ENCODE measurements around the gene TCF3. TPM values are rescaled to one million over a fixed set of nuclear protein-coding genes. Genes with fewer than 3 reads are reported as not detected.
A peak's percentile ranks its signal among the peaks of the same experiment; 100 is the strongest.

Gene TCF3
- total RNA-seq, 1 donor from 2014 or later: 43.2 TPM

DNA sequence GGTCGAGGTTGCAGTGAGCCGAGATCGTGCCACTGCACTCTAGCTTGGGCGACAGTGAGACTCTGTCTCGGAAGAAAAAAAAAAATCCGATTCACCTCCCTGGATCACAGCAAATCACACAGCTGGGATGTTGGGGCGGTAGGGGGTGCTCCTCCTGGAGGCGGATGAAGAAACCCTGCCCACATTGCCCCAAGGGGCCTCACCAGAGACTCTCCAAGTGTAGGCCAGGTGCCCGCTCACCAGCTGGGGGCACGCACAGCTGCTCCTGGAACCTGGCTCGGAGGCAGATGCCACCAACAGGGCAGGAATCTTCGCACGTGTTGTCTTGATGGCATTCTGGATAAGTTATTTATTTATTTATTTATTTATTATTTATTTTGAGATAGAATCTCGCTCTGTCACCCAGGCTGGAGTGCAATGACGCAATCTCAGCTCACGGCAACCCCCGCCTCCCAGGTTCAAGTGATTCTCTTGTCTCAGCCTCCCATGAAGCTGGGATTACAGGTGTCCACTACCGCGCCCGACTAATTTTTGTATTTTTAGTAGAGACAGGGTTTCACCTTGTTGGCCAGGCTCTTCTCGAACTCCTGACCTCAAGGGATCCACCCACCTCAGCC, 50.2 kb downstream of the TCF3 start:
- Histone ChIP-seq H3K4me1 (peaks cover 32% of the 10 kb centered on the region), H3K36me3 (peaks cover 24% of the 10 kb centered on the region), H3K4me3 (no peak overlapping the region), H3K27me3 (no peaks in the 10 kb centered on the region), H3K9me3 (no peaks in the 10 kb centered on the region), H3K27ac (no peak overlapping the region)
- intact Hi-C loops (cut with DNase I): no loop called here
- TF ChIP-seq, protein P1, sequence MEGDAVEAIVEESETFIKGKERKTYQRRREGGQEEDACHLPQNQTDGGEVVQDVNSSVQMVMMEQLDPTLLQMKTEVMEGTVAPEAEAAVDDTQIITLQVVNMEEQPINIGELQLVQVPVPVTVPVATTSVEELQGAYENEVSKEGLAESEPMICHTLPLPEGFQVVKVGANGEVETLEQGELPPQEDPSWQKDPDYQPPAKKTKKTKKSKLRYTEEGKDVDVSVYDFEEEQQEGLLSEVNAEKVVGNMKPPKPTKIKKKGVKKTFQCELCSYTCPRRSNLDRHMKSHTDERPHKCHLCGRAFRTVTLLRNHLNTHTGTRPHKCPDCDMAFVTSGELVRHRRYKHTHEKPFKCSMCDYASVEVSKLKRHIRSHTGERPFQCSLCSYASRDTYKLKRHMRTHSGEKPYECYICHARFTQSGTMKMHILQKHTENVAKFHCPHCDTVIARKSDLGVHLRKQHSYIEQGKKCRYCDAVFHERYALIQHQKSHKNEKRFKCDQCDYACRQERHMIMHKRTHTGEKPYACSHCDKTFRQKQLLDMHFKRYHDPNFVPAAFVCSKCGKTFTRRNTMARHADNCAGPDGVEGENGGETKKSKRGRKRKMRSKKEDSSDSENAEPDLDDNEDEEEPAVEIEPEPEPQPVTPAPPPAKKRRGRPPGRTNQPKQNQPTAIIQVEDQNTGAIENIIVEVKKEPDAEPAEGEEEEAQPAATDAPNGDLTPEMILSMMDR (IDR thresholded peaks at IDR 0.05): no peak
- ATAC-seq (no peak), DNase-seq (no peak)

DNA sequence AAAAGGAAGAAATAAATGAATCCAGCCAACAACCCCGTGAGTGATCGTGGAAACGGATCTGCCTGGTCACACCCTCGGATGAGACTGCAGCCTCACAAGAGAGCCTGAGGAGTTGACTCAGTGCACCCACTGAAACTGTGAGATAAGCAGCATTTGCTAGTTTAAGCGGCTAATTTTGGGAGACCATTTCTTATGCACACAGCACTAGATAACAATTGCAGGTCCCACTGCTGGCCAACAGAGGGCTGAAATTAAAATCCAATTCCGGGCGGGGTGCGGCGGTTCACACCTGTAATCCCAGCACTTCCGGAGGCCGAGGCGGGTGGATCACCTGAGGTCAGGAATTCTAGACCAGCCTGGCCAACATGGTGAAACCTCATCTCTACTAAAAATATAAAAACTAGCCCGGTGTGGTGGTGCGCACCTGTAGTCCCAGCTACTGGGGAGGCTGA, 50.8 kb downstream of the TCF3 start:
- Histone ChIP-seq H3K4me3 (no peak overlapping the region), H3K27ac (no peak overlapping the region), H3K27me3 (no peaks in the 10 kb centered on the region), H3K4me1 (peaks cover 31% of the 10 kb centered on the region), H3K36me3 (peaks cover 28% of the 10 kb centered on the region), H3K9me3 (no peaks in the 10 kb centered on the region)
- TF ChIP-seq, protein P1 (IDR thresholded peaks at IDR 0.05): no peak
- ATAC-seq: no peak
- DNase-seq: no peak
- intact Hi-C loops (cut with DNase I): no loop called here

DNA sequence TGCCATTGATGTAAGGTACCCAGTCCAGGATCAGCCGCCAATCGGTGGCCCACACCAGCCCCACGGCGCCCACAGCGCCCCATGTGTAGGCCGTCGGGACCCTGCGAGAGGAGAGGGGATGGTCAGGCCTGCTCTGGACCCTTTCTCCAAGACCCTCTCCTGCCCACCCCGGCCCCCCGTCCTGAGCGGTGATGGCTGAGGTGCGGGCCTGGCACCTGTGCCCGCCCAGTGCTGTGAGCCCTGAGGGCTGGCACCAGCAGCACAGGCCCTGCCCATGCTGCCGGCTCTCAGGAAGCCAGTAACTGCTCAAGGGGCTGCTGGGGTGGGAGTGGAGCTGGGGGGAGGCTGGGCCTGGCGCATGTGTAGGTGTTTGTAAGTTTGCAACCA, 53.0 kb downstream of the TCF3 start:
- no peak overlapping the region for H3K4me3 ChIP-seq
- no peaks in the 10 kb centered on the region for H3K27me3 ChIP-seq
- H3K27ac ChIP-seq: no peak overlapping the region
- H3K4me1 ChIP-seq: peaks cover 22% of the 10 kb centered on the region
- DNase-seq (no peak), ATAC-seq (peak; percentile 14)
- H3K36me3 ChIP-seq: peaks cover 42% of the 10 kb centered on the region
- H3K9me3 ChIP-seq: no peaks in the 10 kb centered on the region
- intact Hi-C loops (cut with DNase I): no loop called here
- TF ChIP-seq, protein P1 (IDR thresholded peaks at IDR 0.05): no peak

DNA sequence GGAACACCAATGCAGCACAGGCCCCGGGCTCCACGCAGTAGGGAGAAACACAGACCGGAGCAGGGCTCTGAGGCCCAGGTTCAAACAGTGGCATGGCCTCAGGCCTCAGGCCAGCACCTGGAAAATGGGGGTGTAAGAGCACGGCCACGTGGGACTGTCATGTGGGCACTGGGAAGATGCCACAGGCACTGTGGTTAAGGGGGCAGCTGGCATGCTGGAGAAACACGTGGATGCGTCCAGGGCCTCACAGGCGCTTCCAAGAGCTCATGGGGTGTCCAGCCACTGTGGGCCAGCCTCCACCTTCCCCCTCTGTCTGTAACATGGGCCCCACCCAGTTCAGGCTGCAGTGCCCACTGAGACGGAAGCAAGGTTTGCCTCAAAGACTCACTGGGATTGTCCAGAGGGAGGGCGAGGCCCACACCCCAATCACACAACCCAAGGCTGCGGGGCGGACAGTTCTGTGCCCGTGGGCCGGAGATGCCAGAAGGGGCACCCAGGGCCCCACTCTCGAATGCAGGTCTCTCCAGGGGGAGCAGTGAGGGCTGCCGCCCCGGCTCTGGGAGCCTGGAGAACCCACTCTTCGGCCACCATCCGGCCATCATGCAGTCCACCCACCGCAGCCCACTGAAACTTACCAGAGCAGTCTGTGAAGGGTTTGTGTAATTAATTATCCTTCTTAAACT, 53.5 kb downstream of the TCF3 start:
- ATAC-seq (no peak), DNase-seq (no peak)
- Histone ChIP-seq H3K36me3 (peaks cover 42% of the 10 kb centered on the region), H3K27ac (no peak overlapping the region), H3K27me3 (no peaks in the 10 kb centered on the region), H3K9me3 (no peaks in the 10 kb centered on the region), H3K4me1 (peaks cover 17% of the 10 kb centered on the region), H3K4me3 (no peak overlapping the region)
- intact Hi-C loops (cut with DNase I): no loop called here
- TF ChIP-seq, protein P1 (IDR thresholded peaks at IDR 0.05): no peak

DNA sequence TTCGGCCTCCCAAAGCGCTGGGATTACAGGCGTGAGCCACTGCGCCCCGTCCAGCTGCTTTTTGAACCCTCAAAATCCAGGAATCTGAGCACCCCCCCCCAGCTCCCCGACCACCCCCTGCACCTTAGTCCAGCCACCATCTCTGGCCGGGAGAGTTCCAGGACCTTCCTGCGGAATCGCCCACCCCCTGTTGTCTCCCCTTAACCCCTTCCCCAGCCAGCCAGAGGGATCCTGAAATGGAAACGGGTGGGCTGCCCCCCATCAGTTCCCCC, 59.0 kb downstream of the TCF3 start:
- intact Hi-C loops (cut with DNase I): no loop called here
- Histone ChIP-seq H3K4me1 (peaks cover 15% of the 10 kb centered on the region), H3K36me3 (peaks cover 30% of the 10 kb centered on the region), H3K27me3 (no peaks in the 10 kb centered on the region), H3K9me3 (no peaks in the 10 kb centered on the region), H3K27ac (no peak overlapping the region), H3K4me3 (peak overlapping the region; percentile 65)
- TF ChIP-seq, protein P1 (IDR thresholded peaks at IDR 0.05): no peak
- ATAC-seq (no peak), DNase-seq (no peak)
